Measurements from ENCODE around the gene FGF12.

GRCh38 chr3:192751148-192751547 lies 23.8 kb upstream of the FGF12 start:
- TF ChIP-seq BACH2 (CRISPR knock-in tag; IDR thresholded peaks at IDR 0.05; ENCODE audit: borderline replicate concordance) (no peak), CREB5 (CRISPR knock-in tag; IDR thresholded peaks at IDR 0.05; ENCODE audit: low read depth) (no peak), ZNF8 (CRISPR knock-in tag; IDR thresholded peaks at IDR 0.05) (no peak)
